H9 (cell line): ENCODE measurements around the gene RUNDC1. TPM values are rescaled to one million over a fixed set of nuclear protein-coding genes. Genes with fewer than 3 reads are reported as not detected.
A peak's percentile ranks its signal among the peaks of the same experiment; 100 is the strongest.

Experiments
- DNase-seq: peaks from one replicate; pipeline ENCODE4 v3.0.0-alpha.2; 2017
- H2AFZ ChIP-seq: one replicate; pipeline ENCODE4 v1.6.1; 2013; ENCODE audit warnings: mild to moderate bottlenecking, low read length, control low read depth, moderate library complexity
- H2AK5ac ChIP-seq: 2 replicates; pipeline ENCODE4 v1.6.1; 2013; ENCODE audit warnings: low read length, control low read depth, mixed read lengths; ENCODE audit not compliant: insufficient read length
- H2BK120ac ChIP-seq: one replicate; pipeline ENCODE4 v1.6.1; 2013; ENCODE audit warnings: low read depth, mild to moderate bottlenecking, low read length, control low read depth, inconsistent platforms; ENCODE audit not compliant: poor library complexity, severe bottlenecking
- H2BK12ac ChIP-seq: 2 replicates; pipeline ENCODE4 v1.6.1; 2013; ENCODE audit warnings: low read length, control low read depth, mixed read lengths, low read depth; ENCODE audit not compliant: insufficient read length
- H2BK15ac ChIP-seq: 2 replicates; pipeline ENCODE4 v1.6.1; 2013; ENCODE audit warnings: low read depth, low read length, control low read depth
- H2BK20ac ChIP-seq: one replicate; pipeline ENCODE4 v1.6.1; 2013; ENCODE audit warnings: low read depth, mild to moderate bottlenecking, low read length, control low read depth, inconsistent platforms; ENCODE audit not compliant: poor library complexity, severe bottlenecking
- H2BK5ac ChIP-seq: 2 replicates; pipeline ENCODE4 v1.6.1; 2013; ENCODE audit warnings: low read length, control low read depth, mixed read lengths; ENCODE audit not compliant: insufficient read length
- H3K14ac ChIP-seq: 2 replicates; pipeline ENCODE4 v1.6.1; 2013; ENCODE audit warnings: low read length, control low read depth; ENCODE audit not compliant: insufficient read depth
- H3K18ac ChIP-seq: 2 replicates; pipeline ENCODE4 v1.6.1; 2013; ENCODE audit warnings: low read depth, mild to moderate bottlenecking, mixed read lengths, low read length, control low read depth; ENCODE audit not compliant: insufficient read length
- H3K23ac ChIP-seq: 2 replicates; pipeline ENCODE4 v1.6.1; 2013; ENCODE audit warnings: low read length, control low read depth, mixed read lengths, low read depth; ENCODE audit not compliant: insufficient read length
- H3K23me2 ChIP-seq: 2 replicates; pipeline ENCODE4 v1.6.1; 2013; ENCODE audit warnings: low read depth, mild to moderate bottlenecking, mixed read lengths, low read length, control low read depth; ENCODE audit not compliant: insufficient read length, poor library complexity, severe bottlenecking
- H3K27ac ChIP-seq: 2 replicates; pipeline ENCODE4 v1.5.1; 2013; ENCODE audit warnings: low read length, control low read depth, mixed read lengths, low read depth; ENCODE audit not compliant: insufficient read length
- H3K27me3 ChIP-seq: 2 replicates; pipeline ENCODE4 v1.6.1; 2013; ENCODE audit warnings: low read length, control low read depth, inconsistent platforms; ENCODE audit not compliant: insufficient read depth
- H3K4ac ChIP-seq: 2 replicates; pipeline ENCODE4 v1.6.1; 2013; ENCODE audit warnings: low read depth, mild to moderate bottlenecking, control low read depth, inconsistent platforms, low read length, moderate library complexity
- H3K4me1 ChIP-seq: 2 replicates; pipeline ENCODE4 v1.6.1; 2013; ENCODE audit warnings: low read length, control low read depth, inconsistent platforms; ENCODE audit not compliant: insufficient read depth
- H3K4me2 ChIP-seq: 2 replicates; pipeline ENCODE4 v1.6.1; 2013; ENCODE audit warnings: low read length, control low read depth, mixed read lengths; ENCODE audit not compliant: insufficient read length, insufficient read depth
- H3K56ac ChIP-seq: 2 replicates; pipeline ENCODE4 v1.6.1; 2013; ENCODE audit warnings: low read depth, mild to moderate bottlenecking, mixed read lengths, low read length, control low read depth; ENCODE audit not compliant: insufficient read length
- H3K79me1 ChIP-seq: 2 replicates; pipeline ENCODE4 v1.6.1; 2013; ENCODE audit warnings: low read depth, mild to moderate bottlenecking, moderate library complexity, low read length, control low read depth, inconsistent platforms; ENCODE audit not compliant: insufficient read depth, poor library complexity, severe bottlenecking
- H3K79me2 ChIP-seq: 2 replicates; pipeline ENCODE4 v1.6.1; 2013; ENCODE audit warnings: low read length, control low read depth, inconsistent platforms; ENCODE audit not compliant: insufficient read depth
- H3K9ac ChIP-seq: 2 replicates; pipeline ENCODE4 v1.6.1; 2013; ENCODE audit warnings: low read length, control low read depth, mixed read lengths; ENCODE audit not compliant: insufficient read length; ENCODE audit errors: extremely low read depth
- H3K9me3 ChIP-seq: one replicate; pipeline ENCODE4 v1.6.1; 2013; ENCODE audit warnings: low read depth, low read length, inconsistent platforms; ENCODE audit not compliant: control insufficient read depth
- H3T11ph ChIP-seq: one replicate; pipeline ENCODE4 v1.6.1; 2013; ENCODE audit warnings: mild to moderate bottlenecking, low read length, control low read depth, inconsistent platforms
- H4K20me1 ChIP-seq: one replicate; pipeline ENCODE4 v1.6.1; 2013; ENCODE audit not compliant: control insufficient read depth, insufficient read length, insufficient read depth
- H4K5ac ChIP-seq: 2 replicates; pipeline ENCODE4 v1.6.1; 2013; ENCODE audit warnings: low read depth, mild to moderate bottlenecking, mixed read lengths, low read length, control low read depth; ENCODE audit not compliant: insufficient read length
- H4K8ac ChIP-seq: replicated peaks from 2 replicates; pipeline ENCODE4 v1.6.1; 2013; ENCODE audit warnings: low read length, control low read depth, mixed read lengths, low read depth; ENCODE audit not compliant: insufficient read length
- H4K91ac ChIP-seq: 2 replicates; pipeline ENCODE4 v1.6.1; 2013; ENCODE audit warnings: low read depth, mild to moderate bottlenecking, moderate library complexity, mixed read lengths, low read length, control low read depth; ENCODE audit not compliant: insufficient read length
- H3K27ac Mint-ChIP-seq, 3 experiments: 2 replicates in 2 of 3; 3 replicates in 1 of 3; pipeline ENCODE4 v1.8.0; 2020 to 2021; ENCODE audit warnings: mixed read lengths in 3 of 3, mild to moderate bottlenecking in 1 of 3, moderate library complexity in 1 of 3
- H3K27me3 Mint-ChIP-seq: 2 replicates; pipeline ENCODE4 v1.8.0; 2021; ENCODE audit warnings: low read depth, mild to moderate bottlenecking, moderate library complexity, mixed read lengths
- H3K36me3 Mint-ChIP-seq, 3 experiments: 2 replicates in 2 of 3; 3 replicates in 1 of 3; pipeline ENCODE4 v1.8.0; 2020 to 2021; ENCODE audit warnings: low read depth in 3 of 3, mixed read lengths in 3 of 3; ENCODE audit not compliant: insufficient read depth in 1 of 3
- H3K4me1 Mint-ChIP-seq, 2 experiments: 2 replicates each; pipeline ENCODE4 v1.8.0; 2020; ENCODE audit warnings: mixed read lengths in 2 of 2
- H3K4me3 Mint-ChIP-seq, 2 experiments: 2 replicates in 1 of 2; 3 replicates in 1 of 2; pipeline ENCODE4 v1.8.0; 2020 to 2021; ENCODE audit warnings: mild to moderate bottlenecking in 2 of 2, mixed read lengths in 2 of 2, moderate library complexity in 1 of 2
- H3K9me3 Mint-ChIP-seq, 2 experiments: 2 replicates in 1 of 2; 3 replicates in 1 of 2; pipeline ENCODE4 v1.8.0; 2020; ENCODE audit warnings: mild to moderate bottlenecking in 2 of 2, mixed read lengths in 2 of 2, moderate library complexity in 1 of 2
- CTCF ChIP-seq: fragments of 200-600 bp; sonication (generic); conservative IDR thresholded peaks from 3 replicates; pipeline ENCODE4 v1.8.0; 2021; ENCODE audit warnings: antibody characterized with exemption, mild to moderate bottlenecking
- WGBS: extraction: QIAGEN DNeasy Blood & Tissue Kit; methylation state at CpG from one replicate; pipeline ENCODE4 v1.1.7; 2013; ENCODE audit warnings: missing lambda C conversion rate, low lambda C conversion rate, mixed read lengths; ENCODE audit not compliant: insufficient read length; ENCODE audit errors: extremely low coverage; 5-methylcytosine and 5-hydroxymethylcytosine counted together
- total RNA-seq: library from RNA; stranded (reverse); gene quantifications from 2 replicates; pipeline ENCODE4 v1.2.1, GENCODE V29; 2021

RUNDC1 gene
- total RNA-seq, 1 experiment from 2014 or later: 18.8 TPM

DNA sequence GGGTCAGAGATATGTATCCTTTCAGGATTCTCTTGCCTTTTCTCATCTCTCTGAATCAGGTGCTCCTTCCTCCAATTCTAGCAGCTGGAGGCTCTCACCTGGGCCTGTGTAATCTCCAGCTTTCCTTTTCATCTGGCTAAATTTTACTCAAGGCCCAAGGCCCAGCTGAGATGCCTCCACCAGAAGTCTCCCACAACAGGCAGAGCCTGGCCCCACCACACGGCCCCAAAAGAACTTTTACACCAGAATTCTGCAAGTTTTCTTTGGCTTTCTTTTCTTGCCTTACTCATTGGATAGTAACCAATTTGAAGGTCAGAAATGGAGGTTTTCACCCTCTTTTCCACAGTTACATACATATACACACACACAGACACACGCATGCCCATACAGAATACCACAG, 59.3 kb downstream of the RUNDC1 start:
- Histone ChIP-seq H2AK5ac (no peak overlapping the region), H4K5ac (no peak overlapping the region), H3K9ac (no peak overlapping the region), H3K9me3 (no peaks in the 10 kb centered on the region), H4K20me1 (no peaks in the 10 kb centered on the region), H3T11ph (no peak overlapping the region), H3K4me2 (no peak overlapping the region), H3K23me2 (no peaks in the 10 kb centered on the region), H2AFZ (no peak overlapping the region), H2BK5ac (no peak overlapping the region), H3K27ac (no peak overlapping the region), H4K8ac (no peak overlapping the region), H4K91ac (no peak overlapping the region), H3K18ac (no peak overlapping the region), H3K79me2 (no peaks in the 10 kb centered on the region), H3K14ac (no peak overlapping the region), H3K56ac (no peak overlapping the region), H2BK12ac (no peak overlapping the region), H3K4me1 (peaks cover 14% of the 10 kb centered on the region; the same call in 1 of the 2 replicates), H2BK120ac (no peak overlapping the region), H3K4ac (no peak overlapping the region), H3K23ac (no peak overlapping the region), H3K79me1 (no peaks in the 10 kb centered on the region), H2BK20ac (no peak overlapping the region), H2BK15ac (no peak overlapping the region), H3K27me3 (no peaks in the 10 kb centered on the region)
- no peak for TF ChIP-seq CTCF
- Mint-ChIP-seq H3K4me1 (peaks cover 68 to 81% of the 10 kb centered on the region in 2 experiments), H3K27ac (peak overlapping the region in 2 of 3 experiments; percentile 4 to 94; a peak in 3 of 7 replicates), H3K9me3 (no peaks in the 10 kb centered on the region; a peak in 1 of 5 replicates), H3K36me3 (peaks cover 5 to 8% (median 7%) of the 10 kb centered on the region in 3 experiments; a peak in 4 of 7 replicates), H3K27me3 (no peaks in the 10 kb centered on the region), H3K4me3 (no peak overlapping the region; a peak in 1 of 5 replicates)
- no CpG with 5 or more reads among the region's 2 CpGs for WGBS
- DNase-seq: no peak
